ENCODE measurements around the gene AHCYL1.
A peak's percentile ranks its signal among the peaks of the same experiment; 100 is the strongest.
"Not testable (repeated sequence)": the region's sequence is repeated elsewhere in the genome, so short reads cannot be mapped to it uniquely, and the experiment has no call there.

Gene AHCYL1

DNA sequence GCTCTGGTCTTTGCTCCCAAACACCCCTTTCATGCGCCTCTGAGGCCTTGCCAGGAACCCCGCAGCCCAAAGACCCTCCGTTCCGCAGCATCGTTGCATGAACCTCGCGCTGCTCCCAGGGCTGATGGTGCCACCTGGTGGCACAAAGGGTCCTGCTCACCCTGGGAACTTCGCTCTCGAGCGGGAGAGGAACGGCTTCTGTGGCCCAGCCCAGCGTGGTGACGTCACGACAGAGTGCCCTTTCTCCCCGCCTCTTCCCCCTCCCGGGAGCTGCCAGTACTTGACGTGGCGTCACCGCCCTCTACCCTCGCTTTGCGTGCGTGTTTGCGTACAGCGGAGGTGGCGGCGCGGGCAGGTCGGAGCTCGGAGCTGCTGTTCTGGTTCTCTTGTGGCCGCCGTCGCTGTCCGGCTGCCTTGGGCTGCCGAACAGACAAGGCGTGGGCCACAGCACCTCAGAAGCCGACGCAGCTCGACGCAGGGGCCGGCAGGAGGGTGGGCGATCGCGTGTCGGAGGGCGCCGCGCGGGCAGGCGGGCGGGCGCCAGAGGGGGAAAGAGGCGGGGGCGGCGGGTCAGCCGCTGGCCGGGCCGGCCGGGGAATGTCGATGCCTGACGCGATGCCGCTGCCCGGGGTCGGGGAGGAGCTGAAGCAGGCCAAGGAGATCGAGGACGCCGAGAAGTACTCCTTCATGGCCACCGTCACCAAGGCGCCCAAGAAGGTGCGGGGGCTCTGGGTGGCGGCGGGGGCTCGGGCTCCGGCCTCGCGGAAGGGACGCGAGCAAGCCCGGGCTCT is at the start of gene AHCYL1:
Gene AHCYL1, plus strand, starts transcription at position 310 of the 791 bp plus-strand sequence. Its CDS starts 288 bp downstream, at position 598.
- DNase-seq, result peak; percentile 88 to 100 (median 99)

GRCh38 chr1:109935451-109935900 is 49.1 kb upstream of the AHCYL1 start:
- DNase-seq, result no peak

DNA sequence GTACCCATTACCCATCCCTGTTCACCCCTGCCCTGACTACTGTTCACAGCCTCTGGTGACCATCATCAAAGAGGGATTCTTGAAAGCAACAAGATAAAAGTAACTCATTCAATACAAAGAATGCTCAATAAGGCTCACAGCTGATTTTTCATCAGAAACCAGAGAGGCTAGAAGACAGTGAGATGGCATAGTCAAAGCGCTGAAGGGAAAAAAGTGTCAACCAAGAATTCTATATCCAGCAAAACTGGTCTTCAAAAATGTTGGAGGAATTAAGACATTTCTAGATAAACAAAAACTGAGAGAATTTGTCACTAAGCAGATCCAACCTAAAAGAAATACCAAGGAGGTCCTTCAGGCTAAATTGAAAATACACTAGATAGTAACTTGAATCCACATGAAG is 46.8 kb upstream of the AHCYL1 start:
- DNase-seq, result no peak

GRCh38 chr1:109938556-109938955 is 46.0 kb upstream of the AHCYL1 start:
- no peak for DNase-seq

DNA sequence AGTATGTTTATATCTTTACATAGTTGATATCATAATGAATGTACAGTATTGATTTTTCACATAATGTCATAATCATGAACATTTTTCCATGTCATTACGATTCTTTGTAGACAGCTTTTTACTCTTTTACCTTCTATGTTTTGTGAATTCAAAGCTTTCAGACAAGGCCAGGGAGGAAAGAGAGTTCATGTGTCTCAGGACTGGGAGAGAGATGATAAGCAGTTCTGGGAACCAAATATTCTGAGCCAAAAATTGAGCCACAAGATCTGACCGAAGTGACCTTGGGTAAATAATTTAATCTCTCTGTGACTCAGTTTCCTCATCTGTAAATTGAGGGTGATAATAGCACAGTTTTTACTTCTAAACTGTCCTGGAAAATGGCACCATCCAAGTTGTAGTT is 42.1 kb upstream of the AHCYL1 start:
- no peak for DNase-seq

DNA sequence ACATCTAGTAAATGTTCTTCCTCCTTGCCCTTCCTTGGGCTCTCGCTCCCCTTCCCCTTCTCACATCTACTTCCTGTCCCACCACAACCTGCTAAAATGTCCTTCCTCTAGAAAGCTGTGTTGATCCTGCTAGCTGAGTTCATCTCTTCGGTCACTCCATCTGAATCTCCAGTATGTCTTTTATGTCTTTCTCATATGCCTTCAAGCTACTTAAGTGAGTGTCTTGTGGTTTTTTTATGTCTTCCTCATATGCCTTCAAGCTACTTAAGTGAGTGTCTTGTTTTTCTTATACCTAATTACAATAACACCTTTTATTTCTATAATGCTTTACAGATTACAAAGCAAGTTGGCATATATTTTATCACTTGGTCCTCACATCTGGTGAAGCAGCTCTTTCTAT is 40.0 kb upstream of the AHCYL1 start:
- no peak for DNase-seq

GRCh38 chr1:109946511-109946910 is 38.1 kb upstream of the AHCYL1 start:
- no peak for DNase-seq

GRCh38 chr1:109947582-109948284 is 36.8 kb upstream of the AHCYL1 start:
- no peak for DNase-seq

- no peak for DNase-seq
Observed at GRCh38 chr1:109948285-109948630, 36.3 kb upstream of the AHCYL1 start.

DNA sequence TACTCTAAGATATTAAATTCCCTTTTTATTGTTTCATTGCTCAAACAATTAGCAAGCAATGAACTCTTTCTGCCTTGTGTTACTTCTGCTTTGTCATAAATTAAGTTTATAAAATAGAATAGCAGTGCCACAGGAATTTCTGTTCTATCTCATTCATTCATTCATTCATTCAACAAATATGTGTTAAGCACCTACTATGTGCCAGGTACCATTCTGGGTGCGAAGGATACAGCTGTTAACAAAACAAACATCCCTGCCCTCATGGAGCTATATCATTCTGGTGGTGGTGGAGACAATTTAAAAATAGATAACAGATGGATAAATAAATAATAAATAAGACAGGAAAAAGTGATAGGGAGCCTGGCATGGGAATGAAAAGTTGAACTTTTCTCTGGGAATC is 34.5 kb upstream of the AHCYL1 start:
- no peak for DNase-seq

DNA sequence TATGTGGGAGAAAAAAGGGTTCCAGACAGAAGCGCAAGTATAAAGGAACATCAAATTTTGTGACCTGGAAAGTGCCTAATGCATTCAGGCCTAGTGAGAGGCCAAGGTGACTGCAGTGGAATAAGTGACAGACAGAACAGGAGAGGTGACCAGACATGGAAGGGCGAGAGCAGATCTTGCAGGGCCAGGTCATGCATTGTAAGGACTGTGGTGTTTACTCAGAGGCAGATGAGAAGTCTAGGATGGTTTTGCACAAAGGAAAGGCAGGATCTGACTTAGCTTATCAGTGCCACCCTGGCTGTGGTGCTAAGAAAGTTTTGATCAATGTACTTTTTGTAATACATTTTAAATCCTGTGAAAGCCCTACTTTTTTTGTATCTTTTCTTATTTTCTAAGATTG is 34.1 kb upstream of the AHCYL1 start:
- no peak for DNase-seq

DNA sequence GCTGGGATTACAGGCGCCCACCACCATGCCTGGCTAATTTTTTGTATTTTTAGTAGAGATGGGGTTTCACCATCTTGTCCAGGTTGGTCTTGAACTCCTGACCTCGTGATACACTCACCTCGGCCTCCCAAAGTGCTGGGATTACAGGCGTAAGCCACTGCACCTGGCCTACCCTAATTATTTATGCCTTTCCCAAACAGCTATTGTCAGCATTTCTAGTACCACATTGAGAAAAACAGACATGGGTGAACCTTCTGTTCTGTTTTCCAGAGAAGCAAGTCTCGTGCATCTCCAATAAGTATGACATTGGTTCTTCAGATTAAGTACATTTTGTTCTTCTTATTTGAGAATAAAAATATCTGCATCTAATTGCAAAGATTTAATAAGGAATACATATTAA is 33.1 kb upstream of the AHCYL1 start:
- not testable (repeated sequence) for DNase-seq

DNA sequence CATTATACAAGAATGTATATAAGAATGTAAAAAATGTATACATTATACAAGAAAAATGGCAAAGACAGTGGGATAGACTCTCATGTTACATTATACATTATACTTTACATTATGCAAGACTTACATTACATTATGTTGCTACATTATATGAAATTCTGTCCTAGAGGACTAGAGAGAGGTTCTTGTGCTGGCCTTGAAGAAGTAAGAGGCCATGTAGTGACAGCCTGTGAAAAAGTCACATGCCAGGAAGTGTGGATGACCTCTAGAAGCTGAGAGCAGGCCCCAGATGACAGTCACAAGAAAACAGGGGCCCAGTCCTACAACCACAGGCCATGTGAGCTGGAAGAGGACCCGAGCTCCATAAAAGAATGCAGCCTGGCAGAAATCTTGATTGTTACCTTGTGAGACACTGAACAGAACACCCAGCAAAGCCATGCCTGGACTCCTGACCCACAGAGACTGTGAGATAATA is 30.5 kb upstream of the AHCYL1 start:
- no peak for DNase-seq

DNA sequence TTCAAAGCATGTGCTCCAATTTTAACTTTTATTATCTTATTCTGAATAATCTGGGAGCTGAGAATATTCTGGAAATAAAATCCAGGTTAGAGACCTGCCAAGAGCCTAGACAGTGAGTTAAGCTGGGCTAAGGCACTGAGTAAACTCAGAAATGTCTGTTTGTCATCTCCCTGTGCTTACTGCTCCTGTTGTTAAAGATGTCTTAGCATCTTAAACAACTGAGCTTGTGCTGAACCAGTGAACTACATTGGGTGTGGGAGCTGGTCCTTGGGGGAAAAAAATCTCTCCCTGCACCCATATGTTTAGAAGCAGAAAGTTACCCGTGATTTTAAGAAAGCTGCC is 25.0 kb upstream of the AHCYL1 start:
- DNase-seq, result no peak

DNA sequence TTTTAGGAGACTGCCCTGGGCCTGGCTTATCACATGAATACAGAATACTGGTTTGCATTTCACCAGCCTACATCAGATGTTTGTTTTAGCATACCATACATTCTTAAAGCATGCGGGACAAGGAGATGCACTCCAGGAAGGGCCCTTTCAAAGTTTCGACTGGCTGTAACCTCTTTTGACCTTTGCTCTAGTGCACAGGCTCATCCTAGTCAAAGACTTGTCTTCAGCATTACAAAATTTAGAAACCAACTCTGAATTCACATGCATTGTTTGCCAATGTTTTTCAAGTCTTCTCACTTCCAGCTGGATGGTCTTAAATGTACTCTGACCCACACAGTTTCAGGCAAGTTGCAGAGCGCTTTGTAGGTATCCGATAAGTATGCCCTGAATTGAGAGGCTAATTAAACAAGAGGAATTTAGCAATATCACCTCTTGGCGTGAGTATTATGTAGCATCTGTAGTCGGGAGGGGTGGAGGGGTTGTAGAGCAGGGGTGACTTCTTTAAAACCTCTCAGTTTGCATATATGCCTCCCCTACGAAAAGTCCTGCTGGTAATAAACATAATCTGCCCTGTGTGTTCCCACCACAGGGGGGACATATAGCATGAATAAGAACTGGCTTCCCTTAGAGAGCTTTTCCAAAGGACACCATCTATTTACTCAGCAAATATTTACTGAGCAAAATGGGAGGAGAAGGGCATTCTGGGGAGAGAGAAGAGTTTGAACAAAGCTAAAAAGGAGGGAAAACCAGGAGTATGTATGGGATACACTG is 24.4 kb upstream of the AHCYL1 start:
- DNase-seq, result no peak

DNA sequence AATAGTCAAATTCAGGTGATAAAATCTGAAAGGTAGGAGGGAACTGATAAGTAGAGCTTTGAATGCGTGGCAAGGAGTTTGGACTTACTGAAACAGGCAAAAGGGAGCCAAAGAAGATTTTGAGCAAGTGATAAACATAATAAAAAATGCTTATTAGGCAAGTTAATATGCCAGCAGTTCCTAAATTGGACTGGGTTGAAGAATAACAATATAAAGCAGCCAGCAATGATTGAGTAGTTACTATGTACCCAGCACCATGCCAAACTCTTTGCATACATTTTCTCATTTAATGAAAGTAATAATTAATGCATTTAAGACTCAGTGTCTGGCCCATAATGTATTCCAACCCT is 23.8 kb upstream of the AHCYL1 start:
- DNase-seq, result no peak

DNA sequence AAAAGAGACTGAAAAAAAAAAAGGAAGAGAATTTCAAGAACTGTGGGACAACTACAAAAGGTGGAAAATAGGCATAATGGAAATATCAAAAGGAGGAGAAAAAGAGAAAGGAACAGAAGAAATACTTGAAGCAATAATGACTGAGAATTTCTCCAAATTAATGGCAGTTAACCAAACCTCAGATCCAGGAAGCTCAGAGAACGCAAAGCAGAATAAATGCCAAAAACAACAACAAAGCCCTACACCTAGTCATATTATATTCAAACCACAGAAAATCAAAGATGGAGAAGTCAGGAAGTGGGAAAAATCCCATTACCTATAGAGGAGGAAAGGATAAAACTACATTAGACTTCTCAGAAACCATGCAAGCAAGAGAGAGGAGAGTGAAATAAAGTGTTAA is 20.7 kb upstream of the AHCYL1 start:
- DNase-seq, result no peak

GRCh38 chr1:109969146-109969829 is 15.3 kb upstream of the AHCYL1 start:
- no peak for DNase-seq

GRCh38 chr1:109969907-109970306 is 14.7 kb upstream of the AHCYL1 start:
- no peak for DNase-seq

GRCh38 chr1:109971559-109971958 is 13.0 kb upstream of the AHCYL1 start:
- DNase-seq, result no peak

- no peak for DNase-seq
Observed at GRCh38 chr1:109974191-109974590, 10.4 kb upstream of the AHCYL1 start.

DNA sequence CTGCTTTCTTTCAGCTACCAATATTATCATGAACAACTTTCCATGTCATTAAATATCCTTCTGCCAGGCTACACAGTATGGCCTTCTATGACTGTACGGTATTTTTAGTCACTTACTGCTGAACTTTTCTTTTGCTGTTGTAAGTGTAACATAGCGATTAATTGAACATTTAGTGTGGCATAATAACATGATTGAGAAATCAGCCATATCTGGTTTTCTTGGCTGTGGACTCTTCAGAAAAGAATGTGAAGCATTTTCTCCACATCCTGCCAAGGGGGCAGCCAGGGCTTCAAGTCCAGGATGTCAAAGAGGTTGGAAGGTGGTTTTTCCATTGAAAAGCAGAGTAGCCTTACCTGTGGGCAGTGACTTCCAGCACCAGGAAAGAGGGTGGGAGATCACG is 8.8 kb upstream of the AHCYL1 start:
- no peak for DNase-seq
